ENCODE measurements around the gene CCDC18. TPM values are rescaled to one million over a fixed set of nuclear protein-coding genes. Genes with fewer than 3 reads are reported as not detected.

Gene CCDC18
- total RNA-seq, 1 experiment from 2014 or later = 7.1 TPM

DNA sequence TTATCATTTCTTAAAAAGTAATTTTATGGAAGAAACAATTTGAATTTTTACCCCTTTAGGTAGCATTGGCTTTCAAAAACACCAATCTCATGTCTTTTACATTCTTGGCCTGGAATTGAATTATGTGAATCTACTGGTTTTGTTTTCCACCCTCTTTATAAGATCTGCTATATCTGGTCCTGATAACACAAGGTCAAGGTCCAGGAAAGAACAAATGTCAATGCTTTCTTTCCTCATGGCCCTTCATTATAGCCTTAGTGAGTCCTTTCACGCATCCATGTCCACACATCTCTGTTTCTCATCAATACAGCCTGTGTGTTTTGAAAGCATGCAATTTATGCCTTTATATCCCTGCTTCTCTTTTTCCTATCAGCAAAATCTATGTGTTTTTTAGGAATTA lies 141.2 kb downstream of the CCDC18 start:
- intact Hi-C loops (cut with micrococcal nuclease; ENCODE audit: unreplicated experiment) = no loop called here
- TF ChIP-seq CTCF (IDR thresholded peaks at IDR 0.05; ENCODE audit: insufficient read depth in 1 of 2, low read depth in 1 of 2, low read length in 1 of 2, severe bottlenecking in 1 of 2, unreplicated experiment in 1 of 2) = no peak
- ChIA-PET CTCF (no interaction called here), POLR2A (no interaction called here)
- DNase-seq = no peak
- no peaks in the 10 kb centered on the region for H3K9me3 ChIP-seq
- Mint-ChIP-seq H3K27me3 (ENCODE audit: insufficient read depth, unreplicated experiment) (no peaks in the 10 kb centered on the region), H3K36me3 (ENCODE audit: insufficient read depth, unreplicated experiment) (no peaks in the 10 kb centered on the region), H3K9me3 (ENCODE audit: unreplicated experiment) (no peaks in the 10 kb centered on the region), H3K27ac (ENCODE audit: unreplicated experiment) (no peak overlapping the region), H3K4me1 (ENCODE audit: low read depth, unreplicated experiment) (no peaks in the 10 kb centered on the region), H3K4me3 (ENCODE audit: unreplicated experiment) (no peak overlapping the region)
- H3K4me3 ChIP-seq (ENCODE audit: low read depth, low read length) = no peak overlapping the region
- H3K36me3 ChIP-seq (ENCODE audit: control insufficient read depth, insufficient read depth, low read length) = no peaks in the 10 kb centered on the region
- H3K27me3 ChIP-seq (replicated peaks; ENCODE audit: control insufficient read depth, insufficient read depth, low read length) = no peaks in the 10 kb centered on the region
- peaks cover 12% of the 10 kb centered on the region for H3K4me1 ChIP-seq
- BruUV-seq (replicated peaks) = no TSS peak

- H3K36me3 ChIP-seq (ENCODE audit: control insufficient read depth, insufficient read depth, low read length) = no peaks in the 10 kb centered on the region
- H3K9me3 ChIP-seq = no peaks in the 10 kb centered on the region
- DNase-seq = peak in 1 of 2 experiments; percentile 26
- H3K27me3 ChIP-seq (replicated peaks; ENCODE audit: control insufficient read depth, insufficient read depth, low read length) = no peaks in the 10 kb centered on the region
- H3K36me3 Mint-ChIP-seq (ENCODE audit: insufficient read depth, unreplicated experiment) = no peaks in the 10 kb centered on the region
- H3K4me1 Mint-ChIP-seq (ENCODE audit: low read depth, unreplicated experiment) = no peaks in the 10 kb centered on the region
- H3K27ac Mint-ChIP-seq (ENCODE audit: unreplicated experiment) = no peak overlapping the region
- H3K4me3 Mint-ChIP-seq (ENCODE audit: unreplicated experiment) = no peak overlapping the region
- ChIA-PET POLR2A (no interaction called here), CTCF (no interaction called here)
- no peaks in the 10 kb centered on the region for H3K27me3 Mint-ChIP-seq (ENCODE audit: insufficient read depth, unreplicated experiment)
- H3K4me1 ChIP-seq = peaks cover 12% of the 10 kb centered on the region
- H3K9me3 Mint-ChIP-seq (ENCODE audit: unreplicated experiment) = no peaks in the 10 kb centered on the region
- TF ChIP-seq CTCF (IDR thresholded peaks at IDR 0.05; ENCODE audit: insufficient read depth in 1 of 2, low read depth in 1 of 2, low read length in 1 of 2, severe bottlenecking in 1 of 2, unreplicated experiment in 1 of 2) = no peak
- H3K4me3 ChIP-seq (ENCODE audit: low read depth, low read length) = no peak overlapping the region
- no TSS peak for BruUV-seq (replicated peaks)
- intact Hi-C loops (cut with micrococcal nuclease; ENCODE audit: unreplicated experiment) = no loop called here
Observed at GRCh38 chr1:93322349-93322748, 141.8 kb downstream of the CCDC18 start.

GRCh38 chr1:93323185-93323820 lies 142.8 kb downstream of the CCDC18 start:
- no peak for DNase-seq
- Histone ChIP-seq H3K4me1 (peaks cover 12% of the 10 kb centered on the region), H3K36me3 (ENCODE audit: control insufficient read depth, insufficient read depth, low read length) (no peaks in the 10 kb centered on the region), H3K4me3 (ENCODE audit: low read depth, low read length) (no peak overlapping the region), H3K9me3 (no peaks in the 10 kb centered on the region), H3K27me3 (replicated peaks; ENCODE audit: control insufficient read depth, insufficient read depth, low read length) (no peaks in the 10 kb centered on the region)
- CTCF ChIA-PET = no interaction called here
- Mint-ChIP-seq H3K4me1 (ENCODE audit: low read depth, unreplicated experiment) (no peaks in the 10 kb centered on the region), H3K9me3 (ENCODE audit: unreplicated experiment) (no peaks in the 10 kb centered on the region), H3K36me3 (ENCODE audit: insufficient read depth, unreplicated experiment) (no peaks in the 10 kb centered on the region), H3K27me3 (ENCODE audit: insufficient read depth, unreplicated experiment) (no peaks in the 10 kb centered on the region), H3K4me3 (ENCODE audit: unreplicated experiment) (no peak overlapping the region), H3K27ac (ENCODE audit: unreplicated experiment) (no peak overlapping the region)
- BruUV-seq (replicated peaks) = no TSS peak
- POLR2A ChIA-PET = no interaction called here
- intact Hi-C loops (cut with micrococcal nuclease; ENCODE audit: unreplicated experiment) = no loop called here
- no peak for TF ChIP-seq CTCF (IDR thresholded peaks at IDR 0.05; ENCODE audit: insufficient read depth in 1 of 2, low read depth in 1 of 2, low read length in 1 of 2, severe bottlenecking in 1 of 2, unreplicated experiment in 1 of 2)

Data from Caco-2 (cell line).